HepG2 (cell line): ENCODE results near the gene GNB1. TPM values are rescaled to one million over a fixed set of nuclear protein-coding genes. Genes with fewer than 3 reads are reported as not detected.
A peak's percentile ranks its signal among the peaks of the same experiment; 100 is the strongest.
"Not testable (repeated sequence)": the region's sequence is repeated elsewhere in the genome, so short reads cannot be mapped to it uniquely, and the experiment has no call there.

Experiments used
- ATAC-seq: fragments of 200-7000 bp; cut with Tn5 transposase; 3 replicates; pipeline ENCODE4 v1.9.1; 2020; ENCODE audit warnings: mild to moderate bottlenecking, moderate library complexity
- BruUV-seq: library from RNA; stranded (reverse); fragments of 400-500 nt; replicated peaks from 2 replicates; lab custom pipeline; 2021; lab: Mats Ljungman, UMichigan
- CTCF ChIA-PET: fragments of 300-600 bp; formaldehyde crosslinking; extraction: SDS; loops from one replicate; lab custom pipeline; 2021; ENCODE audit warnings: low total read pairs, inconsistent platforms, low intra/inter-chr PET ratio; lab: Yijun Ruan, JAX
- POLR2A ChIA-PET: fragments of 350-600 bp; sonication (Branson Sonifier 250); formaldehyde crosslinking; loops from one replicate; lab custom pipeline; 2020; ENCODE audit warnings: antibody characterized with exemption, inconsistent platforms; lab: Yijun Ruan, JAX
- DNase-seq: peaks from one replicate; pipeline ENCODE4 v3.0.0-alpha.2; 2015; ENCODE audit warnings: low spot score
- FAIRE-seq: peaks from 3 replicates; lab custom pipeline; 2011; peaks lifted over from hg19 to GRCh38; lab: Jason Lieb, UNC
- H2AFZ ChIP-seq: one replicate; pipeline ENCODE4 v1.6.1; 2011; ENCODE audit warnings: low read length, inconsistent platforms
- H3K27ac ChIP-seq: fragments of 300-600 bp; 3 replicates; pipeline ENCODE4 v1.8.0; 2011; ENCODE audit warnings: mixed run types, mild to moderate bottlenecking, mixed read lengths, low read length, inconsistent platforms; ENCODE audit not compliant: insufficient read depth; ENCODE audit errors: extremely low read length
- H3K27me3 ChIP-seq, 2 experiments: fragments of 200-600 bp in 1 of 2; 2 replicates in 1 of 2; 3 replicates in 1 of 2; pipeline versions ENCODE4 v1.6.0 to v1.8.0; 2011; ENCODE audit warnings: low read length in 2 of 2, mild to moderate bottlenecking in 2 of 2, moderate library complexity in 2 of 2, inconsistent platforms in 1 of 2; ENCODE audit not compliant: insufficient read depth in 2 of 2, control insufficient read depth in 1 of 2
- H3K36me3 ChIP-seq, 2 experiments: fragments of 200-600 bp in 1 of 2; replicated peaks in 1 of 2; 2 replicates in 1 of 2; 3 replicates in 1 of 2; pipeline versions ENCODE4 v1.5.1 to v1.8.0; 2011; ENCODE audit warnings: low read length in 2 of 2, inconsistent platforms in 1 of 2; ENCODE audit not compliant: insufficient read depth in 2 of 2, control insufficient read depth in 1 of 2
- H3K4me1 ChIP-seq: 2 replicates; pipeline ENCODE4 v1.5.1; 2012; ENCODE audit warnings: low read length, inconsistent platforms; ENCODE audit not compliant: insufficient read depth
- H3K4me2 ChIP-seq: 2 replicates; pipeline ENCODE4 v1.6.0; 2011; ENCODE audit warnings: low read depth, low read length, inconsistent platforms
- H3K4me3 ChIP-seq, 3 experiments: fragments of 200-600 bp in 1 of 3; sonication (generic), shearing (Covaris generic) in 1 of 3; replicated peaks in 1 of 3; 2 replicates each; pipeline ENCODE4 v1.5.1; 2011 to 2016; ENCODE audit warnings: low read length in 3 of 3, inconsistent platforms in 2 of 3, low read depth in 2 of 3, mild to moderate bottlenecking in 2 of 3, control low read depth in 1 of 3, mixed read lengths in 1 of 3; ENCODE audit not compliant: insufficient read depth in 1 of 3
- H3K79me2 ChIP-seq: one replicate; pipeline ENCODE4 v1.6.1; 2011; ENCODE audit warnings: low read length, inconsistent platforms; ENCODE audit not compliant: insufficient read depth
- H3K9ac ChIP-seq: 2 replicates; pipeline ENCODE4 v1.6.0; 2011; ENCODE audit warnings: mild to moderate bottlenecking, low read depth, low read length, inconsistent platforms; ENCODE audit not compliant: insufficient read depth
- H3K9me3 ChIP-seq: 2 replicates; pipeline ENCODE4 v1.5.1; 2012; ENCODE audit warnings: mild to moderate bottlenecking, low read length
- H4K20me1 ChIP-seq: 2 replicates; pipeline ENCODE4 v1.6.0; 2011; ENCODE audit warnings: inconsistent platforms, mild to moderate bottlenecking, low read length, moderate library complexity; ENCODE audit not compliant: insufficient read depth
- RBM22 ChIP-seq: fragments of 200-400 bp; formaldehyde crosslinking; optimal IDR thresholded peaks from 2 replicates; pipeline ENCODE3; 2017; ENCODE audit warnings: mild to moderate bottlenecking, low read length, moderate library complexity
- SOX13 ChIP-seq, 3 experiments: fragments of 450-650 bp in 1 of 3; sonication (generic) in 1 of 3; formaldehyde crosslinking in 1 of 3; IDR thresholded peaks in 2 of 3; conservative IDR thresholded peaks in 1 of 3; 2 replicates each; pipeline versions ENCODE4 v1.5.0 to v1.6.1; 2016 to 2020; ENCODE audit warnings: antibody characterized with exemption in 1 of 3, mild to moderate bottlenecking in 1 of 3, missing compliant biosample characterization in 1 of 3, missing genetic modification reagents in 1 of 3, moderate library complexity in 1 of 3
- ZNF121 ChIP-seq: sonication (generic); formaldehyde crosslinking; IDR thresholded peaks from 2 replicates; pipeline ENCODE4 v1.5.0; 2020; ENCODE audit warnings: mild to moderate bottlenecking, missing genetic modification reagents
- WGBS: methylation state at CpG from one replicate; pipeline ENCODE4 v1.1.6; 2017; ENCODE audit warnings: low lambda C conversion rate; 5-methylcytosine and 5-hydroxymethylcytosine counted together
- in situ Hi-C: cut with HindIII; loops from 2 replicates; pipeline ENCODE4 v1.10.0; 2017; ENCODE audit warnings: low pct_unique_long_range_greater_than_20kb; ENCODE audit not compliant: extremely low pct_ligation_motif_present
- intact Hi-C: fragments of 100-400 bp; cut with micrococcal nuclease; formaldehyde crosslinking; loops from one replicate; pipeline ENCODE4 v1.10.0; 2022; ENCODE audit not compliant: unreplicated experiment
- polyA plus RNA-seq, 8 experiments: library from polyadenylated mRNA; depleted of rRNA in 3 of 8; stranded (reverse) in 7 of 8; unstranded in 1 of 8; fragments of >200 nt; fragmentation: Illumina TruSeq in 4 of 8; extraction: Trizol in 4 of 8; gene quantifications; 2 replicates each; pipeline versions ENCODE4 v1.2.1 to v1.2.3, GENCODE V29; 2011 to 2016; ENCODE audit warnings: low read depth in 4 of 8, missing spikeins in 1 of 8, mixed read lengths in 1 of 8; ENCODE audit not compliant: insufficient read depth in 1 of 8
- total RNA-seq, 5 experiments: library from RNA; depleted of rRNA; stranded (reverse); fragments of >200 nt; fragmentation: Illumina TruSeq; extraction: Trizol; gene quantifications; 2 replicates each; pipeline ENCODE4 v1.2.3, GENCODE V29; 2016; ENCODE audit warnings: low read depth in 1 of 5
- TF ChIP-seq, protein P1 (sequence below): IDR thresholded peaks from 2 replicates; pipeline ENCODE4 v1.6.1; 2018; ENCODE audit warnings: missing genetic modification reagents, mild to moderate bottlenecking, missing compliant biosample characterization

Gene GNB1
- total and polyA plus RNA-seq, 2 of the 13 experiments (the other 11 are each of a cell fraction or from before 2014, with no cell fraction given), result 66.2 to 327 TPM

DNA sequence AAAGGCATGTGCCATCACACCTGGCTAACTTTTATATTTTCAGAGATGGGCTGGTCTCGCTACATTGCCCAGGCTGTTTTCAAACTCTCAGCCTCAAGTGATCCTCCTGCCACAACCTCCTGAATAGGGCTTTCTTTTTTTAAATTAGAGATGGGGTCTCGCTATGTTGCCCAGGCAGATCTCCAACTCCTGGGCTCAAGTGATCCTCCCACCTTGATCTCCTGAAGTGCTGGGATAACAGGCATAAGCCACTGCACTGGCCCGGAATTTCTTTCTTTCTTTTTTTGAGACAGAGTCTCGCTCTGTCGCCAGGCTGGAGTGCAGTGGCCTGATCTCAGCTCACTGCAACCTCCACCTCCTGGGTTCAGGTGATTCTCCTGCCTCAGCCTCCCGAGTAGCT is 34.7 kb downstream of the GNB1 start:
- H3K27ac ChIP-seq, POLR2A ChIA-PET, H3K9me3 ChIP-seq, BruUV-seq, H2AFZ ChIP-seq, H3K4me2 ChIP-seq, ATAC-seq, H3K9ac ChIP-seq, FAIRE-seq, CTCF ChIA-PET, DNase-seq, in situ Hi-C loops, H3K4me3 ChIP-seq, H3K27me3 ChIP-seq: not testable (repeated sequence)
- peaks cover 62% of the 10 kb centered on the region for H3K4me1 ChIP-seq
- peaks cover 71% of the 10 kb centered on the region for H4K20me1 ChIP-seq
- peaks cover 6 to 13% of the 10 kb centered on the region in 2 experiments; a peak in 4 of 5 replicates for H3K36me3 ChIP-seq
- peak; percentile 70 for TF ChIP-seq ZNF121 (CRISPR knock-in tag)
- peaks cover 85% of the 10 kb centered on the region for H3K79me2 ChIP-seq
- WGBS, result 96% methylated on average over 6 of the region's 6 CpGs
- intact Hi-C loops, result loop anchor here (10.0 kb wide), 1 partner anchor 49 kb away; no protein-coding TSS in a partner anchor

DNA sequence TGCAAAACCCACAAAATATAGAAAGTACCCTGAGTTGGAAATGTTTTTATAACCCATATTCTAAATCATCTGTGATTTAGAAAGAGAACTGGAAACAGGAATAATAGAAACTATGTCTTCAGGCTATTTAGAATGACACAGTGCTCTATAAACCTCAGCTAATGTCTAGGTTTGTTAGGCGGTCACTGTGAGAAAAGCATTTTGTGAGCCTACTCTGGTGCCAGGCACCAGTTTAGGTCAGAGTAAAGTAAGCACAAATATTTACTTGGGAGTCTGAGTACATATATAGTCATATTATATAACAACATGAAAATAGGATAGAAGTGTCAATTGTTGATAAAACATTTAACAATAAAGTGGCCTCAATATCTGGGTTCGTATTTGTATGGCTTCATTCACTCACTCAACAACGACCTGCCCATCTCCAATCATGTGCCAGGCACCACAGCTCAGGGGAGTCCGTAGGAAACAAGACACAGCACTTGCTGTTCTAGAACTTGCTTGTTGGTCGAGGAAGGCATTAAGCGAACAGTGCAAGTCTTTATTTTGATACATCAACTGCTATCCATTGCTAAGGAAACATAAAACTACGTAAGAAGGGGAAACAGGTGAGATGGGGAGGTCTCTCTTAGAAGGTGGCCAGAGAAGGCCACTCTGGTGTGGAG is 37.2 kb downstream of the GNB1 start:
- intact Hi-C loops, result loop anchor here (1.0 to 10.0 kb wide), 2 partner anchors 32 to 51 kb away; no protein-coding TSS in a partner anchor
- CTCF ChIA-PET, result no interaction called here
- Histone ChIP-seq H3K36me3 (peaks cover 6 to 13% of the 10 kb centered on the region in 2 experiments; a peak in 4 of 5 replicates), H4K20me1 (peaks cover 50% of the 10 kb centered on the region), H3K9me3 (no peaks in the 10 kb centered on the region), H3K27ac (no peak overlapping the region), H3K9ac (no peak overlapping the region), H3K27me3 (no peaks in the 10 kb centered on the region), H3K4me1 (peaks cover 43% of the 10 kb centered on the region), H3K4me3 (no peak overlapping the region)
- DNase-seq (no peak), FAIRE-seq (no peak), ATAC-seq (no peak)
- no TSS peak for BruUV-seq
- WGBS, result 86% methylated on average over 7 of the region's 7 CpGs
- in situ Hi-C loops, result no loop called here
- peak; percentile 17 for TF ChIP-seq RBM22
- TF ChIP-seq, protein P1, sequence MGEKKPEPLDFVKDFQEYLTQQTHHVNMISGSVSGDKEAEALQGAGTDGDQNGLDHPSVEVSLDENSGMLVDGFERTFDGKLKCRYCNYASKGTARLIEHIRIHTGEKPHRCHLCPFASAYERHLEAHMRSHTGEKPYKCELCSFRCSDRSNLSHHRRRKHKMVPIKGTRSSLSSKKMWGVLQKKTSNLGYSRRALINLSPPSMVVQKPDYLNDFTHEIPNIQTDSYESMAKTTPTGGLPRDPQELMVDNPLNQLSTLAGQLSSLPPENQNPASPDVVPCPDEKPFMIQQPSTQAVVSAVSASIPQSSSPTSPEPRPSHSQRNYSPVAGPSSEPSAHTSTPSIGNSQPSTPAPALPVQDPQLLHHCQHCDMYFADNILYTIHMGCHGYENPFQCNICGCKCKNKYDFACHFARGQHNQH (CRISPR knock-in tag), result no peak
- no peak for TF ChIP-seq SOX13 (IDR thresholded peaks at IDR 0.05)
- TF ChIP-seq SOX13 (CRISPR knock-in tag; conservative IDR thresholded peaks at IDR 0.05 in 1 of 2, IDR thresholded peaks at IDR 0.05 in 1 of 2), result 0 out of 4 replicates have a peak, but pooled peaks of 1 of the 2 experiments have one; percentile 13
- TF ChIP-seq, all 625 proteins: peak for 2
- POLR2A ChIA-PET, result no interaction called here
- Histone ChIP-seq H3K4me2 (no peak overlapping the region), H2AFZ (no peak overlapping the region), H3K79me2 (peaks cover 81% of the 10 kb centered on the region)
